SW 1271 (cell line): ENCODE results near the gene PTPRN2.
"Not testable (repeated sequence)": the region's sequence is repeated elsewhere in the genome, so short reads cannot be mapped to it uniquely, and the experiment has no call there.

Experiments used
- DNase-seq, 2 experiments: peaks; one replicate each; lab custom pipeline; 2025; lab: John Stamatoyannopoulos, UW

Gene PTPRN2

DNA sequence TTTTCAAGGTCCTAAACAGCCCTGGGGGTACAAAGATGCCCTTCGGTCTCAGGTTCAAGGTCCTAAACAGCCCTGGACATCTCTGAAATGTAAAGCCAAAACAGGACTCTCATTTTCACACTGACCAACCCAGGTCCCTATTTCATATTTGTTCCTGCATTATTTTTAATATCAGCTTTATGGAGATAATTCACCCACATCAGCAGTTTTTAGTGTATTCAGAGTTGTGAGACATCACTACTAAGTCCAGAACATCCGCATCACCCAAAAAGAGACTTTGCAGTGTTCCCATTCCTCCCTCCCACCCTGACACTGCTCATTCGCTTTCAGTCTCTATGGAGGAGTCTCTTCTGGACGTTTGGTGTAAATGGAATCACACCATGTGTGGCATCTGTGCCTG lies 420.2 kb downstream of the PTPRN2 start:
- DNase-seq: no peak

DNA sequence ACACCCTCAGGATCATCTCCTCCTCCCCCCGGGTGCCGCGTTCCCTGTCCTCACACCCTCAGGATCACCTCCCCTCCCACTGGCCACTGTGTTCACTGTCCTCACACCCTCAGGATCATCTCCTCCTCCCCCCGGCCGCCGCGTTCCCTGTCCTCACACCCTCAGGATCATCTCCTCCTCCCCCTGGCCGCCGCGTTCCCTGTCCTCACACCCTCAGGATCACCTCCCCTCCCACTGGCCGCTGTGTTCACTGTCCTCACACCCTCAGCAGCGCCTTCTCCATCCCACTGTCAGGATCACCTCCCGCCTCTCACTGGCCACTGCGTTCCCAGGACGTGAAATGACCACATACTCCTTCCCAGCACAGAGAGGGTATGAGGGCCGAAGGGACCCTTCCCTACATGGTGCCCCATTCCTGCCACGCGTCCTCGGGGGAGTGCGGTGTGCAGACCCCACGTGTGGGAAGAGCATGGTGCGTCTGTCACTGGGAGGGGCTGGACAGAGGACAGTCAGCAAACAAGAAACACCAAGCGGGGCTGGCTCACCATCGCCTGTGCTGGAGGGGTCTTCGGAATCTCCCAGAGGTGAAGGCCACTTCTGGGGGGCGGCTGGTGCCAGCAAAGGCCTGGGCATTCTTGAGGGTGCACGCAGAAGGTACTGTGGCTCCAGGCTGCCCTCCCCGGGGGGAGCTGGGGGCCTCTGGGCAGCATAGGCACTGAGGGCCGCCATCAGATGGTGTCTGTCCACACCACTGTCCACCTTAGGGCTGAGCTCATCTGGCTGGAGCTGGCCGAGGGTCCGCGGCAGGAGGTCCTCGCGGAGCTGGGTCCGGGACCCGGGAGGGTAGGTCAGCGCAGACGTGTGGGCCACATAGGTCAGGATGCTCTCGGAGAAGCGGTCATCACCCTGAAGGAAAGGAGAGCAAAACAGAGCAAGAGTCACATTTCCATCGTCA lies 421.0 kb downstream of the PTPRN2 start:
- no peak for DNase-seq

DNA sequence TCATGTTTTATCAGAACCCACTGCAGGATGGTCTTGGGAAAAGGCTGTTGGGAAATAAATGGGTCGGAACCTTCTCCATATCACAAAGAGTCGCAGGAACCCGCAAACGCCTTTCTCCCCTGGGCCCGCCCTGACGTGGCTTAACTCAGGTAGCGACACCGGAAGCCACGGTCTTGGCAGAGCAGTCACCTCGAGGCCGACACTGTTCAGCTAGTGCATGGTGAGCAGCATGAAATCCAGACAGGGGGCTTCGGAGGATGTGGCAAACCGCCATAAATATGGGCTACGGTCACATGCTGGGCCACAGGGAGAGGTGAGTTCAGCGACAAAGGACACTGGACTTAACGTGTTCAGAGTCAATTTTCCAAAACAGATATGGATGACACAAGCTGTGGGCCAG lies 421.9 kb downstream of the PTPRN2 start:
- no peak for DNase-seq

DNA sequence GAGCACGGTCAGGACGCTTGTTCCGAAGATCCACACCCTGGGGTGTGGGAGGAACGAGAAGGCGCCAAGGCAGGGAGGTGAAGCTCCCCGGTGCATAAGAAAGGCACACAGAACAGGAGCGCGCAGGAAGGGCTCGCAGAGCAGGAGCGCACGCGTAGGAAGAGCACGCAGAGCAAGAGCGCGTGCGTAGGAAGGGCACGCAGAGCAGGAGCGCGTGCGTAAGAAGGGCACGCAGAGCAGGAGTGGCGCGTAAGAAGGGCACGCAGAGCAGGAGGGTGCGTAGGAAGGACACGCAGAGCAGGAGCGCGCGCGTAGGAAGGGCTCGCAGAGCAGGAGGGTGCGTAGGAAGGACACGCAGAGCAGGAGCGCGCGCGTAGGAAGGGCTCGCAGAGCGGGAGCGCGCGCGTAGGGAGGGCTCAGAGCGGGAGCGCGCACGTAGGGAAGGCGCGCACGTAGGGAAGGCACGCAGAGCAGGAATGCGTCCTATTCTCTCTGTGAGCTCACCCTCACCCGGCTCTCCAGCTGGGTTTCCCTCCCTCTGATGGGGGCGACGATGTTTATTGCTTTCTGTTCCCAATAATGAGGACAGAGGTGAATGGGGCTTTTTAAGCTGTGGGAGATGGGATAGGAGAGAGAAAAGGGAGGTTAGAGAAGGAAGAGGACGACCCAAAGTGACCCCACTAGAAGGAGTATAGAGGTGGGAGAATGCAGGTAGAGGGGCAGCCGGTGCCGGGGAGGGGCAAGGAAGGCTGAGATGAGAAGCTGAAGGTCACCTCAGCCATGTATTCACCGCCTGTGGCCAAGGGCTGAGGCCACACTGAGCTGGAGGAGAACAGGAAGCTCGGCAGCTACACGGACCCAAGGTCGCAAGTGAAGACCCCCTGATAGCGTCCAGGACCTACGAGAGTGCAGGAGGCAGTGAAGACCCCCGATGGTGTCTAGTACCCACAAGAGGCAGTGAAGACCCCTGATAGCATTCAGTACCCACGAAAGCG lies 423.2 kb downstream of the PTPRN2 start:
- no peak for DNase-seq

DNA sequence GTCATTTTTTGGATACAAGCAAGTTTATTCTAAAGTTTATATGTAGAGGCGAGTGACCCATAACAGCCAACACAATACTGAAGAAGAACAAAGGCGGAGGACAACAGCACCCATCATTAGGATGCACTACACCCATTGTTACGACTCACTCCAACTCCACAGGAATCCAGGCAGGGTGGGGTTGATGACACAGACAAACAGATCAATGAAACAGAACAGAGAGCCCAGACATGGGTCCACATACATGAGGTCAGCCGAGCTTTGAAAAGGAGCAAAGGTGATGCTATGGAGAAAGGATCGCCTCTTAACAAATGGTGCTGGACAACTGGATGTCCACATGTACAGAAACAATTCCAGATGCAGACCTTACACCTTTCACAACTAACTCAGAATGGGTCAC lies 426.4 kb downstream of the PTPRN2 start:
- no peak for DNase-seq

DNA sequence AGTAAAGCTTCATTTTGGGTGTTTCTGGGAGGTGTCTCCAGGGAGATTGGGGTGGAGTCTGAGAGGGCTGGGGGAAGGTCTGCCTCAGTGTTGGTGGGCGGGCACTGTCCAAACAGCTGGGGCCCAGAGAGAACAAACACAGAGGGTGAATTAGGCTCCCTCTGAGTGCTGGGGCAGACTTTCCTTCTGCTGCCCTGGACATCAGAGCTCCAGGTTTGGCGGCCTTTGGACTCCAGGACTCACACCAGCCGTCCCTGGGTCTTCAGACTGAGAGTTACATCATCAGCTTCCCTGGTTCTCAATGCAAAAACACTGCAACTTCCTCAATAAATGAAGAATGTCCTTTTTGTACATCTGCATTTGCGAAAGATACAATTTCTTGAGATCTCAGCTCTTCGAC lies 427.4 kb downstream of the PTPRN2 start:
- DNase-seq: no peak

DNA sequence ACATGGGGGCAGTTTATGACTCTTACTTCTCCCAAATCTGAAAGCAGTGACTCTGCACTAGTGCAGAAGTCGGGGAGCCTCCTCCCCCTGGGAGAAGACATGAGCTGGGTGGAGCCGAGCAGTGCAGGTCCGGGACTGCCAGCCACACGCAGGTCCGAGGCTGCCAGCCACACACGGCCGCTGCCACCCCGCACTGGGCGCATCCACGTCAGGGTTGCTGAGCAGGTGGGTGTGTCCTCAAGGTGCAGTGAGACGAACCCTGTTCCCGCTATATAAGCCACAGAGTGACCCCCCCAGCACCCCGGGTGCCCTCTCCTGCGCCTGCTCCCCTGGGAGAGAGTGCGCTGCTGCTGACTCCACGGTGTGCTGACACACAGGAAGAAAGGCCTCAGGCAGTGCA lies 430.2 kb downstream of the PTPRN2 start:
- DNase-seq: no peak

DNA sequence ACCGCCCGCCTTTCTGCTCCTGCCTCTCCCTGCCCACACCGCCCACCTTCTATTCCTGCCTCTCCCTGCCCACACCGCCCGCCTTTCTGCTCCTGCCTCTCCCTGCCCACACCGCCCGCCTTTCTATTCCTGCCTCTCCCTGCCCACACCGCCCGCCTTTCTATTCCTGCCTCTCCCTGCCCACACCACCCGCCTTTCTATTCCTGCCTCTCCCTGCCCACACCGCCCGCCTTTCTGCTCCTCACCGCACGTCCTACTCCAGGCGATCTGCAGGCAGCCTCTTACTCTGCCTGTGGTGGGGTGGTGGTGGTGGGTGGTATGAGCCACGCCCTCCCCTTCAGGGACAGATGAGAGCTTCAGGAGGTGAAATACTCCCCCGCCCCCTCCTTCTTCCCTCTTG lies 436.4 kb downstream of the PTPRN2 start:
- DNase-seq: not testable (repeated sequence)

DNA sequence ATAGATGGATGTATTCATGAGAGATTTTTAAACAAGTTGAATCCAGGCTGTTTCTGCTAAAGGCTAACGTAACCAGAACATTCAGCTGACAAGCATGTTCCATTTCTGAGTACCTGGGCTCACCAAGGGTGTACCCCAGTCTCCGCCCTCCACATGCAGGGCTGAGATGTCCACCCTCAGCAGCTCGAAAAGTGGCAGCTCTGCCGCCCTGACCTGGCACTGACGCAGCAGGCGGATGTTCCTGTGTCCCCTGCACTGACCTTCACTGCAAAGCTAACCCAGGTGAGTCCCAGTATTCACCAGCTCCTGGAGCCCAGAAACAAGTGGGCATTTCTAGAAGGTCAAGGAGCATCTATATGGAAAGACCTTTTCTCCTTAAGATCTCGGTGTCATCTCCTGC lies 437.4 kb downstream of the PTPRN2 start:
- no peak for DNase-seq

DNA sequence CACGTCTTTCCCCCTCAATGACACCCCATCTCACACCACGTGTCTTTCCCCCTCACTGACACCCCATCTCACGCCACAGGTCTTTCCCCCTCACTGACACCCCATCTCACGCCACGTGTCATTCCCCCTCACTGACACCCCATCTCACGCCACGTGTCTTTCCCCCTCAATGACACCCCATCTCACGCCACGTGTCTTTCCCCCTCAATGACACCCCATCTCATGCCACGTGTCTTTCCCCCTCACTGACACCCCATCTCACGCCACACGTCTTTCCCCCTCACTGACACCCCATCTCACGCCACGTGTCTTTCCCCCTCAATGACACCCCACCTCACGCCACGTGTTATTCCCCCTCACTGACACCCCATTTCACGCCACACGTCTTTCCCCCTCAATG lies 440.2 kb downstream of the PTPRN2 start:
- not testable (repeated sequence) for DNase-seq

DNA sequence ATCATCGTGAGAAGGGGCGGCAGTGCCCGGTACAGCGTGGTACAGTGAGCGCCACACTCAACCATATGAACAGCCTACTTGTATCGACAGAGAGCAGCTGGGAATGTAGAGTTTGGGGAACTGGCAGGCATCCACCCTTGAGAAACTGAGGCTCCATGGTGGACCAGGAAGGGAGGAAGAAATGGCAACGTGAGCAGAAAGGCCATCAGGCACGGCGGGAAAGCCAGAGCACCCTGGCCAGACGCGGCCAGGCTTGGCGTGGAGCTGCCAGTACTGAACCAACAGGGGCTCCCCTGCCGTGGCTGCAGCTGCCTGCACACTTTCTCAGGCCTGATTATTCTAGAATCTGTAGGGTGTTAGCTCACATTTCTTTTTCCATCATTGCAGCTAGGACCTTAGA lies 442.3 kb downstream of the PTPRN2 start:
- no peak for DNase-seq

DNA sequence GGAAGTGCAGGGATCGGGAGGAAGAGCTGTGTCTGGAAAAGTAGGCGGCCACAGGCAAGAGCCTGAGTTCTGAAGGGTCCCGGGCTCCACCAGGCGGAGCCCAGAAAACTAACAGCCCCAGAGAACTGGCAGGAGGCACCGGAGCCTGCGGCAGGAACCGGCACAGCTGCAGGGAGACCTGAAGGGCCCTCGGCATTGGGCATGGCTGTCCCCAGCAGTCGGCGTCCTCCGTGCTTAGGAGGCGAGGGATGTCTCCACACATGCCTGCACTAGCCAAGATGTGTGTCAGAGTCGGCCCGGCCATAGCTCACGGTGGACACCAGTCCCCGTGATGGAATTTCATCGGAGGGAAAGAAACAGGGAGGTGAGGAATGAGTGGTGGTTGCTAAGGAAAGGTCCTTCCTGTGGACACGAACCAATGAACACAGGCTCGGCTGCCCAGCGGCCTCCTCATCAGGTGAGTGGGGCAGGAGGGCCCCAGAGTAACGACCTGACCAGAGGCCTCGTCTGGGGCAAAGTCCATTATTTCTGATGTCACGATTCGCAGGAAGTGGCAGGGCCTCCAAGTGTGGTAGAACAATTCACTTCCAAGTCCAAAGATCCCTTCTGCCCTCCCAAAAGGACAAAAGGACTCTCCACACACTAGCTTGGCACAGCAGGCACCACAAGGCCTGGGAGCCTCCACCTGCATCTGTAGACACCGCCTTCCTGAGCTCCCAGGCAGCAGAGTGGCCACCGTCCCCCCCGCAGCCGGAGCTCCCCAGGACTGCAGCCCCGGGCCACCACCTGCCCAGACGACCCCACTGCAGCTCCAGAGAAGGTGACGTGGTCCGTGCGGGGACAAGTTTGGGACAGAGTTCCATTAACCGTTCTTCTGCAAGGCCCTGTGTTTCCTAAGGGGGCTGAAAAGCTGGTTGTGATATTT lies 444.2 kb downstream of the PTPRN2 start:
- DNase-seq: no peak

DNA sequence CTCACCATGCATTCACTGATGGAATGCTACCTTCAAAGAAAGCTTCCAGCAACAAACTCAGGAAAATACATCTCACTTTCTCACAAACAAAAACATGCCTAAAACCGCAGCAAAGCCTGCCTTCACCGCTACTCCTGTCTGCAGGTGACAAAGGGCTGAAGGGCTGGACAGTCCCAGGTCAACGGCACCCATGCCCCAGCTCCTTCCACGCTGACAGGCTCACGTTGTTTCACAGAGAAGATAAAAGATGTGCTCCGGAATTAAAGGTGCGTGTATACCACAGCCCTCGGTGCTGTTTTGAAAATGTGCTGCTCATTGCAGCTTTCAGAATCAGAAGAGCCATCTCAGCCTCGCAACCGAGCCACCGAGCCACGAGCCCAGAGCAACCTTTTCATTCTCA lies 445.0 kb downstream of the PTPRN2 start:
- no peak for DNase-seq

DNA sequence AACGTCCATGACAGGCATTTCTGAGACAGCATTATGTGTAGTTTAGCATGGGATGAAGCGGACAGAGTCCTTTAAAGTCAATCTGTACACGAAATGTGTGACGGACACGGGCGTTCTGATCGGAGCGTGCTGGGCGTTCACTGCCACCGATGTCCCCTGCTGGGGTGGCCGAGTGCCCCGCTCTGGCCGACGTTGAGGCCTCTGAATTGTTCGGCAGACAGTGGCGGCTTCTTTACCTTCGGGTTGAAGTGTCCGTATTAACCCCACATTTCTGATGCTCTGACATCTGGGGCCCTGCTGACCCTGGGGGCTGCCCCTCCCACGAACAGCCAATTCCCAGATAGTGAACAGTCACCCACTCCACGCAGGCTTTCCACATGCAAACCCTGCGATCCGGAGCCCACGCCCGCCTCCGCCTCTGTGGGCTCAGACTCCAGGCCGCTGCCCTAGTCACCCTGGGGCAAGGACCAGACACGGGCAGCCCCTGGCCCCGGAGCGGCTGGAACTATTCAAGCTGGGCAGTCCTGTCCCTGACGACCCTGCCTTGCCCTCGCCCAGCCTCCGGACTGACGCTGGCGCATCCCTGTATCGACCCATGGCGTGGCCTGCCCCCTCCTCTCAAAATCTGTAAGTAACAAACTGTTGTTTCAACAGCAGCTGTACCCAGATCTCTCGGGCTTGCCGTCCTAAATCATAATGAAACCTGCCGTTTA lies 445.7 kb downstream of the PTPRN2 start:
- no peak for DNase-seq

DNA sequence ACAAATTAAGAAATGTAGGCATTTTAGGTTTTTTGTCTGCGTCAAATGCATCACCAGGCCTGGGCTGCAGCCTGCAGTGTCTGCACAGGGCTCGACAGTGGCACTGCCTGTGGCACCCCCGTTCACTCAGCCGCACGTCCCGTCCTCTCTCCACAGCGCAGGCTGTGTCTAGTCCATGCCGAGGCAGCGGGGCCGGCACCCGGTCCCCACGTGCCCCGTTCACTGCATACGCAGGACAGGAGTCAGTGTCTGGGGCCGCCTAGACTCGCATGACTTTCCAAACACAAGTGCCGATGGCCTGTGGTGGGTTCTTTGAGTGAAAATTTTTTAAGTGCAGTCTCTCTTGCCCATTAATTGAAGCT lies 446.4 kb downstream of the PTPRN2 start:
- DNase-seq: no peak

DNA sequence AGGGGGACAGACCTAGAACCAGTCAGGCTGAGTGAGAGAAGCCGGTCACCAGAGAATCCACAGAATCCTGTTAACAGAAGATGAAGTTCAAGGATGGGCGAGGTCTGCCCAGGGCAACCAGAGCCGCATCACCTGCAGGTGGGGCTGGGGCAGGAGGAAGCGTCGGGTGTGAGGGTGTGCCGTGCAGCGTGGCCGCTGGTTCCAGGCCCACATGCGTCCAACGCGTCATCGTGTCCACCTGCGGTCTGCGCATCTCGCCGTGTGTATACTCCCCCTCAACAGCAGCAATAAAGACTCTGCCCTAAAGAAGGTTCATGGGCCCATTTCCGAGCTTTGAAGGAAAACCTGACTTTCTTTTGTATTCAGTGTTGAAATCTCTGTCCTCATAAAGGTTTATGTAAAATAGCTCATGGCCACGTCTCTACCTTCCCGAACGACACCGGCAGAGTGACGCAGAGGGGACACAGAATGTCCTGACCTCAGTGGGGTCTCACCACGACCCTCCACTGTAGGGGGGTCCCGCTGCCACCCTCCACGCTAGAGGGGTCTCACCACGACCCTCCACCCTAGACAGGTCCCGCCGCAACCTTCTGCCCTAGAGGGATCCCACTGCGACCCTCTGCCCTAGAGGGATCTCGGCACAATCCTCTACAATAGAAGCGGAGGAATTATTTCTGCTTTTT lies 446.9 kb downstream of the PTPRN2 start:
- DNase-seq: no peak

DNA sequence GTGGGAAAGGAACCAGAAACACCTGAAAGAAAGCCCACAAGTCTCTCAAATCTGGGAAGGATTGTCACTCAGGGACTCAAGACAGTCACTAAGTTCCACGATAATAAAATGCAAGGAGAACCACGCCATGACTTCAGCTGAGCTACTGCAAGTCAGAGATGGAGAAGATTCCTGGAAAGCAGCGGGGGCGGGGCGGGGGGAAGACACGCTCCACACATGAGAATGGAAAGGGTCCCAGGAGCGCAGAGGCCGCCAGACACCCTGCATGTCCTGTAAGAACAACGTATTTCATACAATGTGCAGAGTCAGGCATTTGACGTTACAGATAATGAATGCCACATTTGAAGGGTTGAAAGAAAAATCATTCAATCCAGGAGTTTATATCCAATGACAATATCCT lies 448.1 kb downstream of the PTPRN2 start:
- DNase-seq: no peak

DNA sequence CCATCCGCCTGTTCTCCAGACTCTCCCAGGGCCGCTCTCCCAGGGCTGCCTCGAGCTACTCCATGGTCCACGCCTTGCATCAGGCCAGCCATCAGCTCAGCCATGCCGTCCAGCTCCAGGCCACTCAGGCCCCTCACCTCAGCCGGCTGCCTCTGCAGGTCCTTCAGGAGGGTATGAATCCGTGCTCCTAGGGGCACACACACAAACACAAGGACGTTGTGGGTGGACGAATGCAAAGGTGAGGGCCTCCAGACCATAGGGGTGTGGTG lies 449.4 kb downstream of the PTPRN2 start:
- no peak for DNase-seq

DNA sequence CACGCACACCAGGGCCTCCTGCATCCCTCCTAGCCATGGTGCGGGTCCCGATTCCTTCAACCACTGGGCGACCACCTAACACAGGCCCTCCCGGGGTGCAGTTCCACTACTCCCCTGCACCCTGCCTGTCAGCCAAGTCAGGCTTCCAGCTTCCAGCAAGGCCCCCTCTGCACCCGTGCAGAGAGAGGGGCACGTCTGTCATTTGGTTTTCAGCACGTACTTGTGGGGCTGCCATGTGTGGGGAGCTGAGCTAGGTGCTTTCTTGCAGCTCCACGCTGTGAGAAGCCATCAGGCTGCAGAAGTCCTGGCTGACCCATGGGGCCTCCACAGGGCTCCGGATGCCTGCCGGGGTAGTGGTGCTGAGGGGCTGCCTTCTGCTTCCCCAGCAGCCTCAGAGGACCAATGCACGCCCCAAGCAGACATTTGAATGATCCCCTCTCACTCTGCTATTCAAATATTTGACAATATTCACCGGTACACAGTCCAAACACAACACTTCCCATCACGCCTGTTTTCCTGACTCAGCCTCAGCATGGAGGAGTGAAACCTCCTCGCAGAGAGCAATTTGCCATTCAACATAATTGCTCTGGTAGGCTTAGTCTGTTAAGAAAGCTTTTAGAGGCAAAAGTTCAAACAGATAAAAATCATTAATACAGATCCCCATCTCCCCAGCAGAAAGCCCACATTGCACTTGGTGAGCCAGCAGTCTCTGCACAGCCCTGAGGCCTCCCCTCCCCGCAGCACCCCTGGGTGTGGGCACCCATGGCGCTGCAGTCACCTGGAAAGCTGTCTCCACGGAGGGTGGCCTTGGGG lies 449.9 kb downstream of the PTPRN2 start:
- DNase-seq: no peak

DNA sequence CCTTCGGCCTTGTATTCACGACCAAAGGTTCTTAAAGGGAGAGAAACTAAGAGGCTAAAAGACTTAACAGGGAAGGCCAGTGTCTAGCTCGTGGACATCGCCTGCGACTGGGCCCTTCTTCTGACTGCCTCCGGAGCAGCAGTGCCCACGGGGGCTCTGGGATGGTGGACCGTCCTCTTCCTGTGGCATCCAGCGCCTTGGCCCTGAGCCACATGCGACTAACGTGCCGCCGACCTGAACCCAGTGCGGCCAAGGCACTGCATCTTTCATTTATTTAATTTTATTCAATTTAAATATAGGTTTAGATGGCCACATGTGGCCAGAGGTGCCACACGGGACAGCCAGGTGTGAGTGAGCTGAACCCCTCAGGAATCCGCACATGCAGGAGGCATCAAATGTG lies 451.7 kb downstream of the PTPRN2 start:
- DNase-seq: no peak
